HG02610 (cell line): ENCODE results near the gene GSPT1.

Source experiments
- ATAC-seq: cut with Tn5 transposase; IDR thresholded peaks from one replicate; pipeline ENCODE4 v1.9.1; 2021; ENCODE audit warnings: mild to moderate bottlenecking, moderate library complexity; ENCODE audit not compliant: unreplicated experiment

GSPT1 gene

GRCh38 chr16:11913425-11914079 is 2.2 kb downstream of the GSPT1 start:
- no peak for ATAC-seq

- no peak for ATAC-seq
These were observed 5.9 kb downstream of the GSPT1 start for GRCh38 chr16:11909653-11910545.

- ATAC-seq = no peak
These were observed 8.4 kb downstream of the GSPT1 start for GRCh38 chr16:11907160-11907970.

- no peak for ATAC-seq
These were observed 11.8 kb downstream of the GSPT1 start for GRCh38 chr16:11903906-11904305.

GRCh38 chr16:11901091-11901490 is 14.7 kb downstream of the GSPT1 start:
- no peak for ATAC-seq

GRCh38 chr16:11896486-11897176 is 19.1 kb downstream of the GSPT1 start:
- ATAC-seq = no peak

GRCh38 chr16:11893571-11893970 is 22.2 kb downstream of the GSPT1 start:
- no peak for ATAC-seq

- ATAC-seq = no peak
These were observed 23.0 kb downstream of the GSPT1 start for GRCh38 chr16:11892761-11893160.

GRCh38 chr16:11890231-11890965 is 25.4 kb downstream of the GSPT1 start:
- no peak for ATAC-seq

GRCh38 chr16:11886881-11887280 is 28.9 kb downstream of the GSPT1 start:
- no peak for ATAC-seq

GRCh38 chr16:11884035-11884434 is 31.7 kb downstream of the GSPT1 start:
- no peak for ATAC-seq

GRCh38 chr16:11880007-11880406 is 35.7 kb downstream of the GSPT1 start:
- ATAC-seq = no peak

- no peak for ATAC-seq
These were observed 38.4 kb downstream of the GSPT1 start for GRCh38 chr16:11877374-11877773.

- no peak for ATAC-seq
These were observed 39.5 kb downstream of the GSPT1 start for GRCh38 chr16:11876306-11876705.

GRCh38 chr16:11875721-11876120 is 40.0 kb downstream of the GSPT1 start:
- no peak for ATAC-seq

GRCh38 chr16:11871193-11871592 is 44.6 kb downstream of the GSPT1 start:
- no peak for ATAC-seq

GRCh38 chr16:11870399-11870798 is 45.4 kb downstream of the GSPT1 start:
- no peak for ATAC-seq

- no peak for ATAC-seq
These were observed 46.2 kb downstream of the GSPT1 start for GRCh38 chr16:11869353-11870228.

GRCh38 chr16:11868412-11868980 is 47.3 kb downstream of the GSPT1 start:
- no peak for ATAC-seq
